EL (cell line): ENCODE measurements around the gene AUTS2.

Source experiments
- DNase-seq: peaks from one replicate; pipeline ENCODE4 v3.0.0-alpha.2; 2016

AUTS2 gene

DNA sequence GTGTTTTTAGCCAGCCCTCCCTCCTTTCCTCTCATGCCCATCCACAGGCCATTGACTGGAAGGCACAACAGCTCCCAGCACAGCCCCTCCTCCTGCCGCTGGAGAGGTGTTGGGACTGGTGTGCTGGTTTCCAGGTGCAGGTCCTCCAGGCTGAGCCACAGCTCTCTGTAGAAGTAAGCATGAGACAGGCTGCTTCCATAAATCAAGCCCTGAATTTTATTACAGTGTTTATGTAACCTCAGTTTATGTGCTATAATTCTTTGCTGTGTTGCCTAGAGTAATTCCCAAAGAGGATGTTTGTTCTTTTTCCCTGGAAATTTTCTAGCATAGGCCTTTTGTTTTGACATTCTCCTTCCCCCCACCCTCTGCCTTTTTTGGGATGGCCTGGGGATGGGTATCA, 445.8 kb downstream of the AUTS2 start:
- DNase-seq = no peak

DNA sequence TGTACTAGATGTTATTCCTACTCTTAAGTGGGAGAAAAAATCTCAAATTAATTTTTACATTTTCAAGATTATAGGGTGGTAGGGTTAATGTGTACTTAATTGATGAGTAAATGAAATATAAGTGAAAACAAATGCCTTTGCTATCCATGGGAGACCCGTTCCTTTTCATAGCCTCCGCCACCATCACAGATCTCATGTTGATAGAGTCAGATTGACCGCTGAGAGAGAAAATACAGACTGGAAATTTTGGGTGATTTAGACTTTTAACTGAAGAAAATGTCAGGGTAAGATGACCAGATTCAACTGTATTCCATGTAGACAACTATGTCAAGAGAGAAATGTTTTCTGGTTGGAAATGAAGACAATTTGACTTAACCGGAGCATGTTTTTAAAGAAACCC, 446.2 kb downstream of the AUTS2 start:
- DNase-seq = no peak

DNA sequence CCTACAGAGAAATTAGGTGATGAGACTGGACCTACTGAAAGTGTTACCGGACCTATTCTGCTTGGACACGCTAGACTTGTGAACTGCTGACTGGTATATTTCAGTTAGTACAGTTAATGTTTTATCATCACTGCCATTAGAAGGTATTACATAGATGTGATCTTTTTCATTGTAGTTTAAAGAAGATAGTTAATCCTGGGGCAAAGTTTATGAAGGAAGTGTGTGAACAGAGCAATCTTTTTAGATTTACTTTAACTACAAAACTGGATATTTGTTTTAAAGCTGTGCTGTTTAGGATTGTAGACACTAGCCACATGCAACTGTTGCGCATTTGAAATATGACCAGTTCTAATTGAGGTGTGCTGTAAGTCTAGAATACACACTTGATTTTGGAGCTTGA, 446.7 kb downstream of the AUTS2 start:
- DNase-seq = no peak

DNA sequence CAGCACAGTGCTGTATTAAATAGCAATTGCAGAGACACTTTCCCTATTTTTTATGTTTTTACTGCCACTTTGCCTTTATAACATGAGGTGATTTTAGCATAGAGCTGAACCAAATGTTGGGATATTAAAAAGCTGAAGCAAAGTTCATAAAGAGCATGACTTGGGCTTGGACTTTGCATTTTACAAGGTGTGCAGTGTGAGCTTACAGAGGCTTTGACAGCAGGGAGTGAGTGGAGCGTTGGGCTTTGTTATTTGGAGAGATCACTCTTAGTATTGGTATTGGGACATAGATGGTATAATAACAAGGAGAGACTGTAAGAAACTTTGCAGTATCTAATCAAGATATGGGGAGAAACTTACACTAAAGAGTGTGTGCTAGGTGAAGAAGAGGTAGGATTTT, 449.1 kb downstream of the AUTS2 start:
- DNase-seq = no peak

GRCh38 chr7:70047891-70048448, 449.7 kb downstream of the AUTS2 start:
- DNase-seq = no peak

DNA sequence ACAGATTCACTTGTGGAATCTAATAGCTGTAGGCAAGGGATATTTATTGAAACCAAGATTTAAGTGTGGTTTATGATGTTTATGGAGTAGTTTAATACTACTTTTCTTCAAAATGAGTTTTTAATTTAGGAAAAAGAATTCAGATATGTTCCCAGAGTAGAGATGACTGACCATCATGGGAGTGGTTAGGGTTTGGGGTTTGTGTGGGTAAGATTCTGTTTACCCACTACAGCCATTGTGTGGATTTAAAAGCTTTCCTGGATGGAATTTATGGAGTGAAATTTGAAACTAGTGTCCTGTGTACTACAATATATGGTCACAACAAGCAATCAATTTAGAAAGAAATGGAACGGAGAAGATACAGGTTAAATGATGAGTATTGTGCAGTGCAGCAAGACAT, 453.5 kb downstream of the AUTS2 start:
- no peak for DNase-seq

- DNase-seq = no peak
Measured at GRCh38 chr7:70052691-70053090, 454.4 kb downstream of the AUTS2 start.

DNA sequence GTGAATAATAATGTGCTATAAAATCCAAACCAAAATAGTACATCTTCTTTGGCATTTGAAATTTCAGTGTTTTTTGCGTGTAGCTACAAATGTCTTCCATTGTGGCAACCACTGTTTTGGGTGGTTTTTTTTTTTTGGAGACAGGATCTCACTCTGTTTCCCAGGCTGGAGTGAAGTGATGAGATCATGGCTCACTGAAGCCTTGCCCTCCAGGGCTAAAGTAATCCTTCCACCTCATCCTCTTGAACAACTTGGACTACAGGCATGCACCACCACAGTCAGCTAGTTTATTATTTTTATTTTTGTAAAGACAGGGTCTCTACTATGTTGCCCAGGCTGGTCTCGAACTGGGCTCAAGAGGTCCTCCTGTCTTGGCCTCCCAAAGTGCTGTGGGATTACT, 455.1 kb downstream of the AUTS2 start:
- no peak for DNase-seq

- no peak for DNase-seq
Measured at GRCh38 chr7:70053989-70054388, 455.7 kb downstream of the AUTS2 start.

GRCh38 chr7:70056363-70056762, 458.1 kb downstream of the AUTS2 start:
- DNase-seq = no peak

GRCh38 chr7:70060298-70061068, 462.2 kb downstream of the AUTS2 start:
- DNase-seq = no peak

DNA sequence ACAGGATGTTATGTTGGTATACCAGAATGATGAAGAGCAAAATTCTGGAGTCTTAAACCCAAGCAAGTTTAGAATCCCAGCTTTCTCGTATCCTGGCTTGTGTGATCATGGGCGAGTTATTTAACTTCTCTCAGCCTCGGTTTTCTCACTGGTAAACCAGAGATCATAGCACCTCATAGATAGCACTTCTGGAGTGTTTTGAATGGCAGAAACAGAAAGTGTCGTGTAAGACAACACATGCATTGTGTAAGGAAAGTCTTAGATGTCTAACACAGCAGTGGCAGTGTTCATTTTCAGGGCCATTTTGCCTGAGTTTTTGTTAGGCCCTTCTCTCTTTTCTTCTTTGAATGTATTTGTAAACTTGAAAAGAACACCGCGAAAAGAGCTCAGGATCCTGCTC, 465.1 kb downstream of the AUTS2 start:
- DNase-seq = no peak

- DNase-seq = no peak
Measured at GRCh38 chr7:70063927-70064326, 465.7 kb downstream of the AUTS2 start.

GRCh38 chr7:70066844-70067243, 468.6 kb downstream of the AUTS2 start:
- no peak for DNase-seq

DNA sequence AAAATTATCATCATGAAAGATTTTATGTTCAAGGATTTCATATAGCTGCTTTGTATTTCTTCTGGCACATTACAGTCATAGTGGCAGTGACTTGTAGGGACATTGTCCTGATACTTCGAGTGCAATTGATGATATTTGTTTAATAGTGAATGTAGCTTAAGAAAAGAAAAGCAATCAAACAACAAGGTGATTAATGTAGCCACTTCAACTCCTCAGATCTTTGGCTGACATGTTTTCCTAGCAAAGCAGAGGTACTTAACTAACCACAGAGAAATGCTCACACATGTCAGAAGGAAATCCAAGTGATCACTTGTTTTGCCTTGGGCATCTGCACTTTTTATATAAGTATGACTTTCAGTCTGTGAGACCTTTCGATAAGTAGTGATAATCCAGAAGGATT, 470.3 kb downstream of the AUTS2 start:
- DNase-seq = no peak

GRCh38 chr7:70069977-70070376, 471.7 kb downstream of the AUTS2 start:
- DNase-seq = no peak

GRCh38 chr7:70071766-70072165, 473.5 kb downstream of the AUTS2 start:
- DNase-seq = no peak

- DNase-seq = no peak
Measured at GRCh38 chr7:70072220-70072619, 473.9 kb downstream of the AUTS2 start.

DNA sequence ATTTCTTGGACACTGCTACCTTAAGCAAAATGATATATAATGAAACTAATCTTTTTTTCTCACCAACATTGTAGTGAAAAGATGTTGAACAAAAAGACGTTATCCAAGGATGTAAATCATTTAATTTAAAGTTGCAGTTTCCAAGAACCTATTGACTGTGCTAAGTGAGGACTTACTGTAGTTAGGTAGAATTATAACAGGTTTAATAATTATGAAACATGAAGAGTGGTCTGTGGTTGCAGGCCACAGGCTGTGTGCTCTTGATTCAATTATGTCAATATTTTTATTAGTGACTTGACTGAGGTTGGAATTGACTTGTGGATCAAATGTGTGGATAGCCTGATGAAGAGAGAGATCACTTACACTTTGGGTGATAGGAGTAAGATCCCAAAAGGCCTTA, 478.1 kb downstream of the AUTS2 start:
- DNase-seq = no peak

- no peak for DNase-seq
Measured at GRCh38 chr7:70082099-70082611, 483.9 kb downstream of the AUTS2 start.

- no peak for DNase-seq
Measured at GRCh38 chr7:70091362-70091761, 493.1 kb downstream of the AUTS2 start.

GRCh38 chr7:70092314-70093204, 494.3 kb downstream of the AUTS2 start:
- no peak for DNase-seq

- DNase-seq = no peak
Measured at GRCh38 chr7:70093205-70093904, 495.1 kb downstream of the AUTS2 start.
